PC-9 (cell line): Measurements from ENCODE around the gene JSRP1. TPM values are rescaled to one million over a fixed set of nuclear protein-coding genes. Genes with fewer than 3 reads are reported as not detected.

Source experiments
- BruUV-seq: library from RNA; stranded (reverse); fragments of 400-500 nt; replicated peaks from 2 replicates; lab custom pipeline; 2021; lab: Mats Ljungman, UMichigan
- CTCF ChIA-PET: fragments of 300-600 bp; sonication (Branson Sonifier 250); formaldehyde crosslinking; loops from one replicate; lab custom pipeline; 2022; ENCODE audit warnings: antibody characterized with exemption; lab: Charles Lee
- POLR2A ChIA-PET: fragments of 300-600 bp; sonication (Branson Sonifier 250); formaldehyde crosslinking; loops from one replicate; lab custom pipeline; 2022; ENCODE audit warnings: antibody characterized with exemption; ENCODE audit not compliant: unreplicated experiment; lab: Charles Lee
- DNase-seq, 2 experiments: peaks; one replicate each; pipeline versions ENCODE4 v3.0.0 to v3.0.0-alpha.2; 2015 to 2022; ENCODE audit warnings: mixed read lengths in 1 of 2
- H2AFZ ChIP-seq: fragments of 200-600 bp; sonication (generic); 2 replicates; pipeline ENCODE4 v1.8.1; 2017; ENCODE audit warnings: antibody characterized with exemption
- H3F3A ChIP-seq: fragments of 200-600 bp; sonication (generic); 2 replicates; pipeline ENCODE4 v1.8.1; 2017; ENCODE audit warnings: antibody characterized with exemption, mild to moderate bottlenecking, low read depth; ENCODE audit not compliant: insufficient read depth
- H3K27ac ChIP-seq: fragments of 200-600 bp; sonication (generic); 2 replicates; pipeline ENCODE4 v1.6.1; 2016; ENCODE audit warnings: mixed run types
- H3K27me3 ChIP-seq: fragments of 200-600 bp; sonication (generic); 2 replicates; pipeline ENCODE4 v1.6.1; 2016; ENCODE audit warnings: low read depth, mixed run types; ENCODE audit not compliant: insufficient read depth
- H3K36me3 ChIP-seq: fragments of 200-600 bp; sonication (generic); 2 replicates; pipeline ENCODE4 v1.6.1; 2016; ENCODE audit warnings: low read depth, mixed run types
- H3K4me1 ChIP-seq: fragments of 200-600 bp; sonication (generic); replicated peaks from 2 replicates; pipeline ENCODE4 v1.6.1; 2016; ENCODE audit warnings: mixed run types; ENCODE audit not compliant: insufficient read depth
- H3K4me2 ChIP-seq: fragments of 200-600 bp; sonication (generic); 2 replicates; pipeline ENCODE4 v1.6.1; 2017; ENCODE audit warnings: mixed run types
- H3K4me3 ChIP-seq: fragments of 200-600 bp; sonication (generic); 2 replicates; pipeline ENCODE4 v1.6.1; 2016; ENCODE audit warnings: mixed run types
- H3K79me2 ChIP-seq: fragments of 200-600 bp; sonication (generic); 2 replicates; pipeline ENCODE4 v1.6.1; 2017; ENCODE audit warnings: low read depth, mixed run types
- H3K9me2 ChIP-seq: fragments of 200-600 bp; sonication (generic); 2 replicates; pipeline ENCODE4 v1.8.1; 2017; ENCODE audit warnings: mild to moderate bottlenecking; ENCODE audit not compliant: insufficient read depth
- H3K9me3 ChIP-seq: fragments of 200-600 bp; sonication (generic); 2 replicates; pipeline ENCODE4 v1.8.1; 2016; ENCODE audit warnings: low read depth; ENCODE audit not compliant: insufficient read depth
- H4K20me1 ChIP-seq: fragments of 200-600 bp; sonication (generic); 2 replicates; pipeline ENCODE4 v1.8.1; 2017; ENCODE audit not compliant: insufficient read depth
- EZH2 ChIP-seq: fragments of 200-600 bp; sonication (generic); IDR thresholded peaks from 2 replicates; pipeline ENCODE4 v1.8.0; 2017; ENCODE audit warnings: antibody characterized with exemption, low read depth
- intact Hi-C: fragments of 100-400 bp; cut with micrococcal nuclease; formaldehyde crosslinking; loops from one replicate; pipeline ENCODE4 v1.10.0; 2022; ENCODE audit not compliant: unreplicated experiment
- total RNA-seq: library from RNA; stranded (reverse); gene quantifications from 2 replicates; pipeline ENCODE4 v1.2.3, GENCODE V29; 2021
- TF ChIP-seq, protein P1 (sequence below): fragments of 200-600 bp; sonication (generic); conservative IDR thresholded peaks from 2 replicates; pipeline ENCODE4 v1.6.1; 2017; ENCODE audit warnings: mixed run types, antibody characterized with exemption, mild to moderate bottlenecking, moderate library complexity

The JSRP1 gene
- total RNA-seq, 1 experiment from 2014 or later: 1.1 TPM

DNA sequence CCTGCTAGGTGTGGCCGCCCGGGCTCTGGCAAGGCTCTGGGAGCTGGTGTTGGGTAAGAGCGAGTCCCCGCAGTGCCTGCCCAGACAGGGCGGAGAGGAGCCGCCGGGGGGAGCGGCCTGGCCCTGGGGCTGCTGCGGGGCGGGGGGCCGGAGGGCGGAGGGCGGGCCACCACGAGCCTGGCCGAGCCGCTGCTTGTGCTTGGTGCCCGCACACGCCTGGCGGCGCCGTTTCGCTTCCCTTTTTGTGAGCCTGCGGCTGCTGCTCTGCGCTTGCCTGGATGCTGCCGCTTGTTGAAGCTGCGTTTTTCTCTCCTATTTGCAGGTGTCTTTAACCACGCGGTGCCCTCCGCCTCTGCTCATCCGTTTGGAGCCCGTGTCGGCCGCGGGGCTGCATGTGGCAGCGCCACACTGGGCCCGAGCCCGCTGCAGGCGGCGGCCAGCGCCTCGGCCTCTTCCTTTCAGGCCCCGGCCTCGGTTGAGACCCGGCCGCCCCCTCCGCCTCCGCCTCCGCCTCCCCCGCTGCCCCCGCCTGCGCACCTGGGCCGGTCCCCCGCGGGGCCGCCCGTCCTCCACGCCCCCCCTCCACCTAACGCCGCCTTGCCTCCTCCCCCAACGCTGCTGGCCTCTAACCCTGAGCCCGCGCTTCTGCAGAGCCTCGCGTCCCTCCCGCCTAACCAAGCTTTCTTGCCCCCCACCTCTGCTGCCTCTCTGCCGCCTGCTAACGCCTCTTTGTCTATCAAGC, 28.6 kb downstream of the JSRP1 start:
- intact Hi-C loops: no loop called here
- no peak overlapping the region for H3K4me3 ChIP-seq
- no peaks in the 10 kb centered on the region for H3K9me3 ChIP-seq
- H2AFZ ChIP-seq: no peak overlapping the region
- H3K27ac ChIP-seq: no peak overlapping the region
- no TSS peak for BruUV-seq
- no peaks in the 10 kb centered on the region for H4K20me1 ChIP-seq
- no peaks in the 10 kb centered on the region for H3K27me3 ChIP-seq
- H3F3A ChIP-seq: no peaks in the 10 kb centered on the region
- no peaks in the 10 kb centered on the region for H3K79me2 ChIP-seq
- CTCF ChIA-PET: no interaction called here
- POLR2A ChIA-PET: no interaction called here
- no peak for TF ChIP-seq EZH2
- TF ChIP-seq, protein P1, sequence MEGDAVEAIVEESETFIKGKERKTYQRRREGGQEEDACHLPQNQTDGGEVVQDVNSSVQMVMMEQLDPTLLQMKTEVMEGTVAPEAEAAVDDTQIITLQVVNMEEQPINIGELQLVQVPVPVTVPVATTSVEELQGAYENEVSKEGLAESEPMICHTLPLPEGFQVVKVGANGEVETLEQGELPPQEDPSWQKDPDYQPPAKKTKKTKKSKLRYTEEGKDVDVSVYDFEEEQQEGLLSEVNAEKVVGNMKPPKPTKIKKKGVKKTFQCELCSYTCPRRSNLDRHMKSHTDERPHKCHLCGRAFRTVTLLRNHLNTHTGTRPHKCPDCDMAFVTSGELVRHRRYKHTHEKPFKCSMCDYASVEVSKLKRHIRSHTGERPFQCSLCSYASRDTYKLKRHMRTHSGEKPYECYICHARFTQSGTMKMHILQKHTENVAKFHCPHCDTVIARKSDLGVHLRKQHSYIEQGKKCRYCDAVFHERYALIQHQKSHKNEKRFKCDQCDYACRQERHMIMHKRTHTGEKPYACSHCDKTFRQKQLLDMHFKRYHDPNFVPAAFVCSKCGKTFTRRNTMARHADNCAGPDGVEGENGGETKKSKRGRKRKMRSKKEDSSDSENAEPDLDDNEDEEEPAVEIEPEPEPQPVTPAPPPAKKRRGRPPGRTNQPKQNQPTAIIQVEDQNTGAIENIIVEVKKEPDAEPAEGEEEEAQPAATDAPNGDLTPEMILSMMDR: no peak
- no peak for DNase-seq
- no peaks in the 10 kb centered on the region for H3K4me1 ChIP-seq
- no peaks in the 10 kb centered on the region for H3K9me2 ChIP-seq
- H3K4me2 ChIP-seq: no peak overlapping the region
- H3K36me3 ChIP-seq: no peaks in the 10 kb centered on the region

DNA sequence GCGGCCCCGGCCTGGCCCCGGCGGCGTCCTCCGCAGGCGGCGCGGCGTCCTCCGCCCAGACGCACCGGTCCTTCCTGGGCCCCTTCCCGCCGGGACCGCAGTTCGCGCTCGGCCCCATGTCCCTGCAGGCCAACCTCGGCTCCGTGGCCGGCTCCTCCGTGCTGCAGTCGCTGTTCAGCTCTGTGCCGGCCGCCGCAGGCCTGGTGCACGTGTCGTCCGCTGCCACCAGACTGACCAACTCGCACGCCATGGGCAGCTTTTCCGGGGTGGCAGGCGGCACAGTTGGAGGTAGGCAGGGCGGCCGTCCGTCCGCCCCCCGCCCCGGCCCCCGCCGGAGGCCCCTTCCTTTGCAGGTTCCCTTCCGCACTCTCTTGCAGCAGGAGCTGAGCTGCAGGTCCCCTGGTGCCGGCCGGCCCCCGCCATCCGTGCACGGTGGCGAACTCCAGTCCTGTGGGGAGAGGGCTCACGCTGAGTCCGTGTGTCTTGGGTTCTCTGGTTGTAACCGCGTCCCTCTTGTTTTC, 29.3 kb downstream of the JSRP1 start:
- ChIA-PET CTCF (no interaction called here), POLR2A (no interaction called here)
- Histone ChIP-seq H3K36me3 (no peaks in the 10 kb centered on the region), H2AFZ (no peak overlapping the region), H3K9me3 (no peaks in the 10 kb centered on the region), H3K9me2 (no peaks in the 10 kb centered on the region), H3K27me3 (no peaks in the 10 kb centered on the region), H4K20me1 (no peaks in the 10 kb centered on the region), H3K4me1 (no peaks in the 10 kb centered on the region), H3K79me2 (no peaks in the 10 kb centered on the region), H3F3A (no peaks in the 10 kb centered on the region), H3K4me3 (no peak overlapping the region), H3K27ac (no peak overlapping the region), H3K4me2 (no peak overlapping the region)
- intact Hi-C loops: no loop called here
- no TSS peak for BruUV-seq
- no peak for DNase-seq
- TF ChIP-seq, protein P1: no peak
- no peak for TF ChIP-seq EZH2

DNA sequence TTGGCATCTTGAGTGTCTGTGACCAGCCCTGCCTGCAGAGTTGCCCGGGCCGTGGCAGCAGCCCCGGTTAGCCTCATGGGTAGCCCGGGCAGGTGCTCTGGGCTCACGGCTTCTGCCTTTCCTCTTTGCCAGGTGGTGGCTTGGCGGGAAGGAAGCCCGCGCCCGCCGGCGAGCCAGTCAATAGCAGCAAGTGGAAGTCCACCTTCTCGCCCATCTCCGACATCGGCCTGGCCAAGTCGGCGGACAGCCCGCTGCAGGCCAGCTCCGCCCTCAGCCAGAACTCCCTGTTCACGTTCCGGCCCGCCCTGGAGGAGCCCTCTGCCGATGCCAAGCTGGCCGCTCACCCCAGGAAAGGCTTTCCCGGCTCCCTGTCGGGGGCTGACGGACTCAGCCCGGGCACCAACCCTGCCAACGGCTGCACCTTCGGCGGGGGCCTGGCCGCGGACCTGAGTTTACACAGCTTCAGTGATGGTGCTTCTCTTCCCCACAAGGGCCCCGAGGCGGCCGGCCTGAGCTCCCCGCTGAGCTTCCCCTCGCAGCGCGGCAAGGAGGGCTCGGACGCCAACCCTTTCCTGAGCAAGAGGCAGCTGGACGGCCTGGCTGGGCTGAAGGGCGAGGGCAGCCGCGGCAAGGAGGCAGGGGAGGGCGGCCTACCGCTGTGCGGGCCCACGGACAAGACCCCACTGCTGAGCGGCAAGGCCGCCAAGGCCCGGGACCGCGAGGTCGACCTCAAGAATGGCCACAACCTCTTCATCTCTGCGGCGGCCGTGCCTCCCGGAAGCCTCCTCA, 30.0 kb downstream of the JSRP1 start:
- no peaks in the 10 kb centered on the region for H3F3A ChIP-seq
- H4K20me1 ChIP-seq: no peaks in the 10 kb centered on the region
- H3K27me3 ChIP-seq: no peaks in the 10 kb centered on the region
- no peak overlapping the region for H2AFZ ChIP-seq
- intact Hi-C loops: no loop called here
- H3K4me3 ChIP-seq: no peak overlapping the region
- DNase-seq: no peak
- no peak overlapping the region for H3K4me2 ChIP-seq
- POLR2A ChIA-PET: no interaction called here
- no peaks in the 10 kb centered on the region for H3K4me1 ChIP-seq
- no peaks in the 10 kb centered on the region for H3K9me3 ChIP-seq
- TF ChIP-seq, protein P1: no peak
- no peak for TF ChIP-seq EZH2
- H3K79me2 ChIP-seq: no peaks in the 10 kb centered on the region
- BruUV-seq: no TSS peak
- CTCF ChIA-PET: no interaction called here
- no peak overlapping the region for H3K27ac ChIP-seq
- no peaks in the 10 kb centered on the region for H3K36me3 ChIP-seq
- no peaks in the 10 kb centered on the region for H3K9me2 ChIP-seq
